Adrenal gland (tissue), 5 donors: Measurements from ENCODE around the gene TP53AIP1.

ENCODE experiments used
- CTCF ChIP-seq, 6 experiments: fragments of 450-650 bp in 4 of 6; fragments of 200-600 bp in 2 of 6; sonication (generic) in 1 of 6; IDR thresholded peaks; 1 replicate in 5 of 6; 2 replicates in 1 of 6; pipeline versions ENCODE4 v1.5.1 to v1.8.0; 2016 to 2021; ENCODE audit warnings: antibody characterized with exemption in 6 of 6, mild to moderate bottlenecking in 2 of 6, moderate library complexity in 1 of 6
- POLR2A ChIP-seq, 2 donors: fragments of 450-650 bp; IDR thresholded peaks; one replicate each; pipeline ENCODE4 v1.6.1; 2017; ENCODE audit warnings: antibody characterized with exemption in 2 of 2, mild to moderate bottlenecking in 2 of 2, moderate library complexity in 1 of 2
- donor health status: DM: no; HTN: no; CAD: no.

DNA sequence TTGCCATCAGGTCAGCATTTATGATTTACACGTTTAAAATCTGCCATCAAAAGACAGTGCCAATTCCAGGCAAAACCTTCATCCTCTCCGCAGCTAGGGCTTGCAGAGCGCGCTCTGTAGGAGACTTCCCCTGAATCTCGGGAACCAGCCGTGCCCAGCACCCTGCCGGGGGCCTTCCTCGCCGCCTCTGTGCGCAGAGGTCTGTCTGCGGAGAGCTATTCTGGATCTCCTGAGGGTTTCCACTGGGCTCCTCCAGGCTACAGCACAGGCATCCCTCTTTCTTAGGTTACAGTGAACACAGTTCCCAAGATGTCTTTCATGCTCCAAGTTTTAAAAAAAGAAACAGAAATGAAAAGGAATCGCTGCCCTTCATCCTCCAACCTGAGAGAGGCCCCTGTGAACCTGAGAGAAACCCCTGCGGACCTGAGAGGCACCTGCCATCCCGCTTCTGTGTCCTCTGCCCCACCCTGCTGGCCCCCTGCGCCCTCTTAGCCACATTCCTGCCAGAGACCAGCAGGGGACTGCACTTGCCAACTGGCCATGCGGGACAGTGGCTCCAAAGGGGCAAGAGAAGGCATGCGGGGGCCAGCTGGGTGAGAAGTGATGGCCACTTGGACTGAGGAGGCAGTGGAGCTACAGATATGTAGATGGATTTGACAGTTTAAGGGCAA, 16.1 kb downstream of the TP53AIP1 start:
- TF ChIP-seq CTCF (IDR thresholded peaks at IDR 0.05) (no peak), POLR2A (IDR thresholded peaks at IDR 0.05) (no peak)
